ENCODE results near the gene RNASEH1. TPM values are rescaled to one million over a fixed set of nuclear protein-coding genes. Genes with fewer than 3 reads are reported as not detected.

The RNASEH1 gene
- total and polyA plus RNA-seq, 2 of the 4 experiments (the other 2 are of a cell fraction), result 23.5 to 23.7 TPM

- H4K91ac ChIP-seq (ENCODE audit: insufficient read depth, low read depth, low read length), result peak overlapping the region; percentile 35; the same call in 1 of the 2 replicates
- BruUV-seq (replicated peaks), result no TSS peak
- H2AK9ac ChIP-seq (replicated peaks; ENCODE audit: low read depth, low read length, poor library complexity), result no peak overlapping the region
- H4K20me1 ChIP-seq (ENCODE audit: insufficient read depth, low read length), result no peaks in the 10 kb centered on the region
- no peak overlapping the region for H2BK5ac ChIP-seq (ENCODE audit: low read depth, low read length, poor library complexity, severe bottlenecking)
- ATAC-seq (ENCODE audit: low read depth) (no peak), DNase-seq (no peak)
- in situ Hi-C loops (cut with MboI; ENCODE audit: low sequenced_read_pairs), result no loop called here
- H3K4ac ChIP-seq (ENCODE audit: low read depth, low read length), result 0 out of 2 replicates have a peak overlapping the region, but pooled peaks have one; percentile 26
- H2BK120ac ChIP-seq (ENCODE audit: low read depth, low read length), result no peak overlapping the region
- H3K14ac ChIP-seq (replicated peaks; ENCODE audit: low read depth, low read length), result no peak overlapping the region
- H3K9me3 ChIP-seq (ENCODE audit: control insufficient read depth, insufficient read depth, low read length), result no peaks in the 10 kb centered on the region
- H2AFZ ChIP-seq (replicated peaks; ENCODE audit: low read length, poor library complexity), result no peak overlapping the region
- H4K5ac ChIP-seq (ENCODE audit: low read depth, low read length), result no peak overlapping the region
- intact Hi-C loops (cut with micrococcal nuclease), result loop anchor here (5.0 kb wide), 1 partner anchor 36 kb away; no protein-coding TSS in a partner anchor
- H3K4me2 ChIP-seq (ENCODE audit: low read depth, low read length), result no peak overlapping the region
- H3K79me1 ChIP-seq (ENCODE audit: low read depth in 1 of 2, low read length in 2 of 2), result no peaks in the 10 kb centered on the region
- H3K4me3 ChIP-seq (ENCODE audit: insufficient read depth, low read depth, low read length), result no peak overlapping the region
- H3K23ac ChIP-seq (ENCODE audit: low read depth, low read length), result no peak overlapping the region
- H3K27ac ChIP-seq (ENCODE audit: insufficient read depth, low read length), result no peak overlapping the region
- dilution Hi-C loops (cut with HindIII; ENCODE audit: low sequenced_read_pairs, unreplicated experiment), result no loop called here
- H3K18ac ChIP-seq (ENCODE audit: low read depth, low read length), result no peak overlapping the region; the same call in 1 of the 2 replicates
- ChIA-PET CTCF (no interaction called here), POLR2A (ENCODE audit: unreplicated experiment) (no interaction called here)
- peaks cover 3% of the 10 kb centered on the region; the same call in 1 of the 2 replicates for H3K4me1 ChIP-seq (ENCODE audit: control insufficient read depth, insufficient read depth, low read length)
- no peaks in the 10 kb centered on the region for H3K36me3 ChIP-seq (ENCODE audit: control insufficient read depth, insufficient read depth, low read length)
- no peak overlapping the region for H4K8ac ChIP-seq (ENCODE audit: low read depth in 2 of 2, low read length in 2 of 2)
- no peak overlapping the region for H3K9ac ChIP-seq (ENCODE audit: low read depth, low read length)
- H3K27me3 ChIP-seq (ENCODE audit: control insufficient read depth, insufficient read depth, low read length), result no peaks in the 10 kb centered on the region
- 75% methylated on average over 5 of the region's 6 CpGs; no CpG with 5 or more reads in 1 of the 2 experiments for WGBS, 2 experiments (ENCODE audit: extremely low coverage in 2 of 2, insufficient read length in 1 of 2)
- no peak overlapping the region for H3K56ac ChIP-seq (ENCODE audit: extremely low read depth, insufficient read depth, low read length)
- 0 out of 2 replicates have a peak overlapping the region, but pooled peaks have one; percentile 18 for H2AK5ac ChIP-seq (ENCODE audit: low read depth, low read length)
- H2BK15ac ChIP-seq (ENCODE audit: low read depth, low read length), result no peak overlapping the region
- H3K9me1 ChIP-seq (ENCODE audit: insufficient read depth, low read length), result 0 out of 2 replicates have a peak, but pooled peaks cover 3% of the 10 kb centered on the region
- H2BK20ac ChIP-seq (ENCODE audit: low read depth, low read length), result no peak overlapping the region
- TF ChIP-seq, protein P1, sequence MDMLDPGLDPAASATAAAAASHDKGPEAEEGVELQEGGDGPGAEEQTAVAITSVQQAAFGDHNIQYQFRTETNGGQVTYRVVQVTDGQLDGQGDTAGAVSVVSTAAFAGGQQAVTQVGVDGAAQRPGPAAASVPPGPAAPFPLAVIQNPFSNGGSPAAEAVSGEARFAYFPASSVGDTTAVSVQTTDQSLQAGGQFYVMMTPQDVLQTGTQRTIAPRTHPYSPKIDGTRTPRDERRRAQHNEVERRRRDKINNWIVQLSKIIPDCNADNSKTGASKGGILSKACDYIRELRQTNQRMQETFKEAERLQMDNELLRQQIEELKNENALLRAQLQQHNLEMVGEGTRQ (IDR thresholded peaks at IDR 0.05; ENCODE audit: low read depth, low read length), result no peak
- TF ChIP-seq CEBPB (IDR thresholded peaks at IDR 0.05; ENCODE audit: low read depth, low read length), result no peak
- TF ChIP-seq CTCF (conservative IDR thresholded peaks at IDR 0.05; ENCODE audit: low read depth, low read length), result no peak
- no peak for TF ChIP-seq RFX5 (IDR thresholded peaks at IDR 0.05; ENCODE audit: low read depth, low read length)
- no peak for TF ChIP-seq NFE2L2 (IDR thresholded peaks at IDR 0.05; ENCODE audit: low read depth, low read length)
- TF ChIP-seq SMC3 (IDR thresholded peaks at IDR 0.05; ENCODE audit: low read depth, low read length), result no peak
- TF ChIP-seq MXI1 (IDR thresholded peaks at IDR 0.05; ENCODE audit: borderline replicate concordance, low read depth, low read length), result no peak
- TF ChIP-seq ELK1 (IDR thresholded peaks at IDR 0.05; ENCODE audit: borderline replicate concordance, low read depth, low read length), result no peak
- TF ChIP-seq CHD1 (IDR thresholded peaks at IDR 0.05; ENCODE audit: low read depth, low read length), result no peak
- TF ChIP-seq MAFK (IDR thresholded peaks at IDR 0.05; ENCODE audit: low read depth, low read length), result no peak
- no peak for TF ChIP-seq POLR2A (IDR thresholded peaks at IDR 0.05; ENCODE audit: low read depth, low read length)
- no peak for TF ChIP-seq MAZ (IDR thresholded peaks at IDR 0.05; ENCODE audit: borderline replicate concordance, low read depth, low read length)
- TF ChIP-seq FOS (IDR thresholded peaks at IDR 0.05; ENCODE audit: low read depth, low read length), result no peak
- TF ChIP-seq RAD21 (IDR thresholded peaks at IDR 0.05; ENCODE audit: low read length), result no peak
- TF ChIP-seq BHLHE40 (IDR thresholded peaks at IDR 0.05; ENCODE audit: low read depth, low read length), result no peak
- no peak for TF ChIP-seq RCOR1 (IDR thresholded peaks at IDR 0.05; ENCODE audit: insufficient replicate concordance, low read length)
These were observed 37.9 kb upstream of the RNASEH1 start for GRCh38 chr2:3595985-3596384.
